Stimulated activated CD4-positive, alpha-beta T cell treated with anti-CD3 and anti-CD28 coated beads, Interleukin-15, amount 100 ng/mL, for 48 hours (primary cell): Measurements from ENCODE around the gene PCSK6.
"Not testable (repeated sequence)": the region's sequence is repeated elsewhere in the genome, so short reads cannot be mapped to it uniquely, and the experiment has no call there.

ENCODE experiments used
- DNase-seq, 2 donors: peaks; one replicate each; pipeline ENCODE4 v3.0.0-alpha.2; 2020; ENCODE audit warnings: low read depth in 2 of 2

The PCSK6 gene

GRCh38 chr15:101309436-101310160 is 179.9 kb downstream of the PCSK6 start:
- no peak for DNase-seq

GRCh38 chr15:101308604-101309435 is 180.7 kb downstream of the PCSK6 start:
- no peak for DNase-seq

- DNase-seq: no peak
These were observed 181.5 kb downstream of the PCSK6 start for GRCh38 chr15:101307897-101308603.

GRCh38 chr15:101307048-101307896 is 182.2 kb downstream of the PCSK6 start:
- DNase-seq: no peak

- no peak for DNase-seq
These were observed 183.0 kb downstream of the PCSK6 start for GRCh38 chr15:101306341-101307047.

GRCh38 chr15:101305820-101306255 is 183.7 kb downstream of the PCSK6 start:
- DNase-seq: no peak

- no peak for DNase-seq
These were observed 186.1 kb downstream of the PCSK6 start for GRCh38 chr15:101303408-101303807.

GRCh38 chr15:101296418-101297405 is 192.8 kb downstream of the PCSK6 start:
- DNase-seq: no peak

- DNase-seq: no peak
These were observed 193.8 kb downstream of the PCSK6 start for GRCh38 chr15:101295607-101296161.

GRCh38 chr15:101294731-101295606 is 194.5 kb downstream of the PCSK6 start, which contains the start of gene SNRPA1:
Gene SNRPA1 (minus strand): TSS chr15:101295248. CDS start chr15:101295178, 70 bp downstream.
- peak; percentile 95 to 96 for DNase-seq

- no peak for DNase-seq
These were observed 196.4 kb downstream of the PCSK6 start for GRCh38 chr15:101293122-101293521.

- DNase-seq: no peak
These were observed 200.5 kb downstream of the PCSK6 start for GRCh38 chr15:101288905-101289513.

GRCh38 chr15:101287342-101287741 is 202.2 kb downstream of the PCSK6 start:
- DNase-seq: not testable (repeated sequence)

GRCh38 chr15:101286471-101287114 is 202.9 kb downstream of the PCSK6 start:
- no peak for DNase-seq

GRCh38 chr15:101283931-101284330 is 205.6 kb downstream of the PCSK6 start:
- DNase-seq: no peak

- no peak for DNase-seq
These were observed 209.5 kb downstream of the PCSK6 start for GRCh38 chr15:101280007-101280406.

- no peak for DNase-seq
These were observed 211.5 kb downstream of the PCSK6 start for GRCh38 chr15:101277943-101278564.
